ENCODE measurements around the gene TNFSF8. TPM values are rescaled to one million over a fixed set of nuclear protein-coding genes. Genes with fewer than 3 reads are reported as not detected.

Gene TNFSF8
- total and polyA plus RNA-seq, 2 donors (not counting 3 experiments of a cell fraction or from before 2014, with no cell fraction given) = not detected

DNA sequence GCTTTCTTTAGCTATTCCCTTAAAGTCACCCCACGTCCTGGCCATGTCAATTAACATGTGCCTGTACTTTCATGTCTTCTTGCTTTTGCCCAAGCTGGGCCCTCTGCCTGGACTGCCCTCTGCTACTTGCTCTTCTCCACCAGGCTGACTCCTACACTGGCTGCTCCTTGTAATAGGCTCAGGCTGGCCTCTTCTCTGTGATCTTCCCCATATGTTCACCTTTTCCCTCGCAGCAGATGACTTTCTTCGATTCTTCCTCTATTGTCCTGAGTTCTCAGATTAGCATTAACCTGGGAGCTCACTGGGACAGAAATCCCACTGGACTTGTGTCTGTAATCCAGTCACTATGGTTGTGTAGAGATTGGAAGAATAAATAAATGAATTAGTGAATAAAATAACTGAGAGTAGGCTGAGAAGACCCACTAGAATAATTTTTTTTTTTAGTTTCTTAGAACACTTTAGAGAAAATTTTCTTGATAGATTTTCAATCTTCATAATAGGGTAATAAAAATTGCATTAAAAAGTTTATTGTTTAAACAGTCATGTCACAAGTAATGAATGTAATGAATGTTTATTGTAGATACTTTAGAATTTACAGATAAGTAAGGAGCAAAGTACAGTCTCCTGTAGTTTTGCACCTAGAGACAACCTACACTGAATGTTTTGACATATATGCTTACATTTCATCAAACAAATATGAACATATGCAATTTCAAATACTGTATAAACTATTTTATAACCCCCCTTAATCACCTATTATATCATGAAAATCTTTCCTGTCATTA, 77.1 kb downstream of the TNFSF8 start:
- Histone ChIP-seq H4K20me1 (replicated peaks; ENCODE audit: control insufficient read depth, extremely low read depth, insufficient read depth, low read length) (no peaks in the 10 kb centered on the region), H3K4me2 (ENCODE audit: insufficient read depth, low read length) (no peak overlapping the region), H3K9me1 (replicated peaks; ENCODE audit: control insufficient read depth, extremely low read depth, insufficient read depth, low read length) (no peaks in the 10 kb centered on the region), H3K36me3 (ENCODE audit: control insufficient read depth in 2 of 2, extremely low read depth in 1 of 2, insufficient read depth in 2 of 2, low read length in 2 of 2) (no peaks in the 10 kb centered on the region), H3K27me3 (ENCODE audit: control insufficient read depth in 2 of 2, insufficient read depth in 2 of 2, low read length in 2 of 2) (no peaks in the 10 kb centered on the region), H3K4me1 (ENCODE audit: control insufficient read depth, extremely low read depth, insufficient read depth, low read length) (peaks cover 10% of the 10 kb centered on the region), H3K9me3 (replicated peaks; ENCODE audit: control insufficient read depth, insufficient read depth, low read length) (no peaks in the 10 kb centered on the region), H3K9ac (replicated peaks; ENCODE audit: extremely low read depth, insufficient read depth, low read length) (no peak overlapping the region), H3K79me2 (ENCODE audit: control insufficient read depth, insufficient read depth, low read length) (no peaks in the 10 kb centered on the region), H3K4me3 (replicated peaks in 1 of 3; ENCODE audit: insufficient read depth in 1 of 3, low read depth in 1 of 3, low read length in 3 of 3) (no peak overlapping the region), H3K27ac (ENCODE audit: insufficient read depth, low read depth, low read length) (no peak overlapping the region), H2AFZ (ENCODE audit: low read depth, low read length) (no peak overlapping the region)
- DNase-seq (ENCODE audit: low read depth, low spot score) = no peak
- ChIA-PET POLR2A (no interaction called here), CTCF (interaction anchor here (0.9 to 2.1 kb wide), 4 partner anchors 18 to 54 kb away, joined by 3 to 6 read pairs (median 4); no protein-coding TSS in a partner anchor)
- FAIRE-seq = no peak
- no TSS peak for BruUV-seq (replicated peaks)
- dilution Hi-C loops (cut with MboI; ENCODE audit: extremely low pct_ligation_motif_present, low sequenced_read_pairs) (no loop called here), intact Hi-C loops (cut with micrococcal nuclease) (no loop called here)
- no peak for TF ChIP-seq JUN (IDR thresholded peaks at IDR 0.05; ENCODE audit: borderline replicate concordance, insufficient read depth, insufficient read length, low read depth)
- TF ChIP-seq, protein P1, sequence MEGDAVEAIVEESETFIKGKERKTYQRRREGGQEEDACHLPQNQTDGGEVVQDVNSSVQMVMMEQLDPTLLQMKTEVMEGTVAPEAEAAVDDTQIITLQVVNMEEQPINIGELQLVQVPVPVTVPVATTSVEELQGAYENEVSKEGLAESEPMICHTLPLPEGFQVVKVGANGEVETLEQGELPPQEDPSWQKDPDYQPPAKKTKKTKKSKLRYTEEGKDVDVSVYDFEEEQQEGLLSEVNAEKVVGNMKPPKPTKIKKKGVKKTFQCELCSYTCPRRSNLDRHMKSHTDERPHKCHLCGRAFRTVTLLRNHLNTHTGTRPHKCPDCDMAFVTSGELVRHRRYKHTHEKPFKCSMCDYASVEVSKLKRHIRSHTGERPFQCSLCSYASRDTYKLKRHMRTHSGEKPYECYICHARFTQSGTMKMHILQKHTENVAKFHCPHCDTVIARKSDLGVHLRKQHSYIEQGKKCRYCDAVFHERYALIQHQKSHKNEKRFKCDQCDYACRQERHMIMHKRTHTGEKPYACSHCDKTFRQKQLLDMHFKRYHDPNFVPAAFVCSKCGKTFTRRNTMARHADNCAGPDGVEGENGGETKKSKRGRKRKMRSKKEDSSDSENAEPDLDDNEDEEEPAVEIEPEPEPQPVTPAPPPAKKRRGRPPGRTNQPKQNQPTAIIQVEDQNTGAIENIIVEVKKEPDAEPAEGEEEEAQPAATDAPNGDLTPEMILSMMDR (IDR thresholded peaks at IDR 0.05; ENCODE audit: extremely low read depth in 1 of 2, insufficient read depth in 1 of 2, low read depth in 1 of 2, low read length in 2 of 2) = no peak
- TF ChIP-seq EZH2 (IDR thresholded peaks at IDR 0.05; ENCODE audit: borderline replicate concordance, low read depth, low read length, severe bottlenecking) = no peak
- TF ChIP-seq GATA2 (IDR thresholded peaks at IDR 0.05; ENCODE audit: insufficient read depth, insufficient read length, low read depth, low read length) = no peak
- TF ChIP-seq POLR2A (IDR thresholded peaks at IDR 0.05; ENCODE audit: low read depth, low read length) = no peak
